GM12874 (cell line): Measurements from ENCODE around the gene KLHL21.

Experiments used
- CTCF ChIP-seq: IDR thresholded peaks from 2 replicates; pipeline ENCODE4 v1.5.1; 2011; ENCODE audit warnings: low read depth, mild to moderate bottlenecking, control low read depth, low read length, moderate library complexity; ENCODE audit not compliant: insufficient read depth

Gene KLHL21

GRCh38 chr1:6602669-6603237 is at the start of gene KLHL21:
KLHL21 (minus strand) TSS chr1:6602869; CDS start chr1:6602817, 52 bp downstream.
- TF ChIP-seq CTCF = no peak

GRCh38 chr1:6651909-6652308 is 49.2 kb upstream of the KLHL21 start:
- no peak for TF ChIP-seq CTCF

DNA sequence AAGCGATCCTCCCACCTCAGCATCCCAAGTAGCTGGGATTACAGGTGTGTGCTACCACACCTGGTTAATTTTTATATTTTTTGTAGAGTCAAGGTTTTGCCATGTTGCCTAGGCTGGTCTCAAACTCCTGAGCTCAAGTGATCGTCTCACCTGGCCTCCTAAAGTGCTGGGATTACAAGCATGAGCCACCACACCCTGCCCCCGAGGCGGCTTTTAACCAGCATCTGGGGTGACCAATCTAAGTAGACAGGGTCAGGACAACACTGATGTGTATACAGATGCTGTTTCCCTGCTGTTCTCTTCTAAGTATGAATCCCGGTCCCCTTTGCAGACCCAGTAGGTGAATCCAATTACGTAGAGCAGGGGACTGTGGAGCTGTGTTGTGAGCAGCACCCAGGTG is 45.9 kb upstream of the KLHL21 start:
- TF ChIP-seq CTCF = no peak

GRCh38 chr1:6646499-6647148 is 44.0 kb upstream of the KLHL21 start:
- TF ChIP-seq CTCF = peak; percentile 35; the same call in 1 of the 2 replicates

- no peak for TF ChIP-seq CTCF
These were observed 42.3 kb upstream of the KLHL21 start for GRCh38 chr1:6645018-6645417.

- no peak for TF ChIP-seq CTCF
These were observed 35.6 kb upstream of the KLHL21 start for GRCh38 chr1:6638226-6638625.

DNA sequence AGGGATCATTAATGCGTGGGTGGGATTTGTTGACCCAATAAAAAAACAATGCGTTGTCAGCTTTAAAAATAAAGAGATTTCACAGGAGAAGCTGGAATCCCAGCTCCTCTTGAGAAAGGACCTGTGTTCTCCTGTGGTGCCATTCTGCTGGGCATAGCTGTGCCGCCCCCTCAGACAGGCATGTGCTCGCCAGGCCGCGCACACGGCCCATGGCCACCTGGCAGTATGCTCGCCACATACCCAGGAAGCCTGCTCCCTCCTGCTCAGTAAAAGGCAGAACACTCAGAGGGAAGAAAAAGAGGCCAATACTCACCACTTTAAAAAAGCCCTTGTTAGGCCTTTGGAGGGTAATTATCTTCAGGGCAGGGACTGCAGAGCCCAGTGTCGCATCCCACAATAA is 35.1 kb upstream of the KLHL21 start:
- TF ChIP-seq CTCF = no peak
